PFSK-1 (cell line): Measurements from ENCODE around the gene MAPK12.

ENCODE experiments used
- POLR2AphosphoS5 ChIP-seq: IDR thresholded peaks from 2 replicates; pipeline ENCODE4 v1.6.1; 2012; ENCODE audit warnings: low read depth, mild to moderate bottlenecking, control low read depth, low read length, moderate library complexity
- REST ChIP-seq, 2 experiments: IDR thresholded peaks; 2 replicates each; pipeline versions ENCODE4 v1.6.1 to v1.8.0; 2011 to 2012; ENCODE audit warnings: low read depth in 2 of 2, low read length in 2 of 2, control low read depth in 1 of 2, inconsistent platforms in 1 of 2, mild to moderate bottlenecking in 1 of 2, moderate library complexity in 1 of 2; ENCODE audit not compliant: insufficient read depth in 1 of 2
- TAF1 ChIP-seq: IDR thresholded peaks from 2 replicates; pipeline ENCODE4 v1.6.1; 2012; ENCODE audit warnings: low read length, control low read depth, borderline replicate concordance; ENCODE audit not compliant: insufficient read depth

GRCh38 chr22:50286701-50287318 lies 25.3 kb upstream of the MAPK12 start:
- no peak for TF ChIP-seq REST (IDR thresholded peaks at IDR 0.05; ENCODE audit: insufficient read depth in 1 of 2, low read depth in 2 of 2, low read length in 2 of 2)
- TF ChIP-seq TAF1, result no peak
- no peak for TF ChIP-seq POLR2AphosphoS5
